ENCODE results near the gene SLC16A3.

SLC16A3 gene

GRCh38 chr17:82232322-82232820 lies 3.5 kb downstream of the SLC16A3 start:
- no peak overlapping the region for H2AFZ ChIP-seq (ENCODE audit: low read length)

GRCh38 chr17:82232876-82233785 lies 4.3 kb downstream of the SLC16A3 start:
- Histone ChIP-seq H3K36me3 (ENCODE audit: insufficient read depth, low read length) (peaks cover 36% of the 10 kb centered on the region; the same call in 1 of the 2 replicates), H3F3A (ENCODE audit: low read depth) (no peaks in the 10 kb centered on the region), H4K20me1 (ENCODE audit: insufficient read depth, low read length, poor library complexity, severe bottlenecking) (peaks cover 87% of the 10 kb centered on the region), H2AFZ (ENCODE audit: low read length) (no peak overlapping the region), H3K9ac (ENCODE audit: low read depth, low read length, poor library complexity, severe bottlenecking) (no peak overlapping the region), H3K9me3 (ENCODE audit: insufficient read depth, low read depth, low read length) (no peaks in the 10 kb centered on the region), H3K4me3 (ENCODE audit: low read length, poor library complexity, severe bottlenecking) (peak overlapping the region; percentile 93), H3K4me2 (ENCODE audit: low read depth, low read length, poor library complexity, severe bottlenecking) (peak overlapping the region; percentile 80), H3K9me2 (replicated peaks; ENCODE audit: low read depth, low read length) (no peaks in the 10 kb centered on the region), H3K79me2 (ENCODE audit: insufficient read depth, low read length) (peaks cover 99% of the 10 kb centered on the region), H3K27me3 (ENCODE audit: insufficient read depth, low read length, poor library complexity, severe bottlenecking) (no peaks in the 10 kb centered on the region), H3K4me1 (ENCODE audit: insufficient read depth, low read length, poor library complexity, severe bottlenecking) (peaks cover 9% of the 10 kb centered on the region)
- no peak for TF ChIP-seq EZH2phosphoT487 (IDR thresholded peaks at IDR 0.05; ENCODE audit: borderline replicate concordance)
- TF ChIP-seq, protein P1, sequence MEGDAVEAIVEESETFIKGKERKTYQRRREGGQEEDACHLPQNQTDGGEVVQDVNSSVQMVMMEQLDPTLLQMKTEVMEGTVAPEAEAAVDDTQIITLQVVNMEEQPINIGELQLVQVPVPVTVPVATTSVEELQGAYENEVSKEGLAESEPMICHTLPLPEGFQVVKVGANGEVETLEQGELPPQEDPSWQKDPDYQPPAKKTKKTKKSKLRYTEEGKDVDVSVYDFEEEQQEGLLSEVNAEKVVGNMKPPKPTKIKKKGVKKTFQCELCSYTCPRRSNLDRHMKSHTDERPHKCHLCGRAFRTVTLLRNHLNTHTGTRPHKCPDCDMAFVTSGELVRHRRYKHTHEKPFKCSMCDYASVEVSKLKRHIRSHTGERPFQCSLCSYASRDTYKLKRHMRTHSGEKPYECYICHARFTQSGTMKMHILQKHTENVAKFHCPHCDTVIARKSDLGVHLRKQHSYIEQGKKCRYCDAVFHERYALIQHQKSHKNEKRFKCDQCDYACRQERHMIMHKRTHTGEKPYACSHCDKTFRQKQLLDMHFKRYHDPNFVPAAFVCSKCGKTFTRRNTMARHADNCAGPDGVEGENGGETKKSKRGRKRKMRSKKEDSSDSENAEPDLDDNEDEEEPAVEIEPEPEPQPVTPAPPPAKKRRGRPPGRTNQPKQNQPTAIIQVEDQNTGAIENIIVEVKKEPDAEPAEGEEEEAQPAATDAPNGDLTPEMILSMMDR (conservative IDR thresholded peaks at IDR 0.05; ENCODE audit: low read length) = no peak

More at GRCh38 chr17:82232322-82232820, 3.5 kb downstream of the SLC16A3 start:
- no peaks in the 10 kb centered on the region for H3F3A ChIP-seq (ENCODE audit: low read depth)
- H3K9me2 ChIP-seq (replicated peaks; ENCODE audit: low read depth, low read length) = no peaks in the 10 kb centered on the region
- H3K9me3 ChIP-seq (ENCODE audit: insufficient read depth, low read depth, low read length) = no peaks in the 10 kb centered on the region
- peak overlapping the region; percentile 98 for H3K9ac ChIP-seq (ENCODE audit: low read depth, low read length, poor library complexity, severe bottlenecking)
- TF ChIP-seq, protein P1 (conservative IDR thresholded peaks at IDR 0.05; ENCODE audit: low read length) = no peak
- no peak for TF ChIP-seq EZH2phosphoT487 (IDR thresholded peaks at IDR 0.05; ENCODE audit: borderline replicate concordance)
- peaks cover 28% of the 10 kb centered on the region; the same call in 1 of the 2 replicates for H3K36me3 ChIP-seq (ENCODE audit: insufficient read depth, low read length)
- peaks cover 99% of the 10 kb centered on the region for H3K79me2 ChIP-seq (ENCODE audit: insufficient read depth, low read length)
- H3K27me3 ChIP-seq (ENCODE audit: insufficient read depth, low read length, poor library complexity, severe bottlenecking) = no peaks in the 10 kb centered on the region
- peak overlapping the region; percentile 80 for H3K4me2 ChIP-seq (ENCODE audit: low read depth, low read length, poor library complexity, severe bottlenecking)
- peaks cover 9% of the 10 kb centered on the region for H3K4me1 ChIP-seq (ENCODE audit: insufficient read depth, low read length, poor library complexity, severe bottlenecking)
- H3K4me3 ChIP-seq (ENCODE audit: low read length, poor library complexity, severe bottlenecking) = peak overlapping the region; percentile 93
- peaks cover 80% of the 10 kb centered on the region for H4K20me1 ChIP-seq (ENCODE audit: insufficient read depth, low read length, poor library complexity, severe bottlenecking)

- TF ChIP-seq, protein P1 (conservative IDR thresholded peaks at IDR 0.05; ENCODE audit: low read length) = no peak
- no peak for TF ChIP-seq EZH2phosphoT487 (IDR thresholded peaks at IDR 0.05; ENCODE audit: borderline replicate concordance)
- Histone ChIP-seq H3F3A (ENCODE audit: low read depth) (no peaks in the 10 kb centered on the region), H3K4me1 (ENCODE audit: insufficient read depth, low read length, poor library complexity, severe bottlenecking) (peaks cover 9% of the 10 kb centered on the region), H3K27me3 (ENCODE audit: insufficient read depth, low read length, poor library complexity, severe bottlenecking) (no peaks in the 10 kb centered on the region), H3K4me3 (ENCODE audit: low read length, poor library complexity, severe bottlenecking) (no peak overlapping the region), H3K36me3 (ENCODE audit: insufficient read depth, low read length) (peaks cover 47% of the 10 kb centered on the region; the same call in 1 of the 2 replicates), H3K79me2 (ENCODE audit: insufficient read depth, low read length) (peaks cover 98% of the 10 kb centered on the region), H3K9me2 (replicated peaks; ENCODE audit: low read depth, low read length) (no peaks in the 10 kb centered on the region), H4K20me1 (ENCODE audit: insufficient read depth, low read length, poor library complexity, severe bottlenecking) (peaks cover 91% of the 10 kb centered on the region), H2AFZ (ENCODE audit: low read length) (no peak overlapping the region), H3K4me2 (ENCODE audit: low read depth, low read length, poor library complexity, severe bottlenecking) (peak overlapping the region; percentile 44), H3K9me3 (ENCODE audit: insufficient read depth, low read depth, low read length) (no peaks in the 10 kb centered on the region), H3K9ac (ENCODE audit: low read depth, low read length, poor library complexity, severe bottlenecking) (no peak overlapping the region)
Measured at GRCh38 chr17:82234211-82235055, 5.6 kb downstream of the SLC16A3 start.
